Measurements from ENCODE around the gene UGGT1.

The UGGT1 gene

GRCh38 chr2:128236491-128237035 is 145.6 kb downstream of the UGGT1 start:
- no peak overlapping the region for H3K4me3 ChIP-seq (replicated peaks in 1 of 2; ENCODE audit: low read depth in 2 of 2, low read length in 2 of 2)
- peak; percentile 68 to 75 for DNase-seq (ENCODE audit: low read depth in 2 of 2)
- no peak for TF ChIP-seq CTCF (IDR thresholded peaks at IDR 0.05; ENCODE audit: low read depth, low read length)

- TF ChIP-seq CTCF (IDR thresholded peaks at IDR 0.05; ENCODE audit: low read depth, low read length), result no peak
- H3K4me3 ChIP-seq (replicated peaks in 1 of 2; ENCODE audit: low read depth in 2 of 2, low read length in 2 of 2), result no peak overlapping the region
- peak; percentile 31 to 36 for DNase-seq (ENCODE audit: low read depth in 2 of 2)
These were observed 146.1 kb downstream of the UGGT1 start for GRCh38 chr2:128237081-128237534.

GRCh38 chr2:128237911-128238697 is 147.1 kb downstream of the UGGT1 start:
- TF ChIP-seq CTCF (IDR thresholded peaks at IDR 0.05; ENCODE audit: low read depth, low read length), result no peak
- DNase-seq (ENCODE audit: low read depth in 2 of 2), result no peak
- no peak overlapping the region for H3K4me3 ChIP-seq (replicated peaks in 1 of 2; ENCODE audit: low read depth in 2 of 2, low read length in 2 of 2)

GRCh38 chr2:128241896-128242295 is 150.9 kb downstream of the UGGT1 start:
- no peak for TF ChIP-seq CTCF (IDR thresholded peaks at IDR 0.05; ENCODE audit: low read depth, low read length)
- DNase-seq (ENCODE audit: low read depth in 2 of 2), result no peak
- no peak overlapping the region for H3K4me3 ChIP-seq (replicated peaks in 1 of 2; ENCODE audit: low read depth in 2 of 2, low read length in 2 of 2)

Measured in cardiac fibroblast (primary cell).